Measurements from ENCODE around the gene HPCAL1.

HPCAL1 gene

GRCh38 chr2:10424051-10424450 lies 121.3 kb downstream of the HPCAL1 start:
- DNase-seq (ENCODE audit: low read depth in 2 of 2), result no peak

- DNase-seq (ENCODE audit: low read depth in 2 of 2), result no peak
These were observed 122.3 kb downstream of the HPCAL1 start for GRCh38 chr2:10424916-10425505.

GRCh38 chr2:10425699-10426098 lies 123.0 kb downstream of the HPCAL1 start:
- DNase-seq (ENCODE audit: low read depth in 2 of 2), result no peak

- no peak for DNase-seq (ENCODE audit: low read depth in 2 of 2)
These were observed 124.3 kb downstream of the HPCAL1 start for GRCh38 chr2:10426726-10427617.

- DNase-seq (ENCODE audit: low read depth in 2 of 2), result no peak
These were observed 124.9 kb downstream of the HPCAL1 start for GRCh38 chr2:10427618-10427949.

GRCh38 chr2:10428355-10428754 lies 125.7 kb downstream of the HPCAL1 start:
- DNase-seq (ENCODE audit: low read depth in 2 of 2), result no peak

GRCh38 chr2:10428924-10429323 lies 126.2 kb downstream of the HPCAL1 start:
- DNase-seq (ENCODE audit: low read depth in 2 of 2), result no peak

GRCh38 chr2:10430886-10431622 lies 128.3 kb downstream of the HPCAL1 start:
- DNase-seq (ENCODE audit: low read depth in 2 of 2), result no peak

- no peak for DNase-seq (ENCODE audit: low read depth in 2 of 2)
These were observed 129.1 kb downstream of the HPCAL1 start for GRCh38 chr2:10431797-10432196.

GRCh38 chr2:10432311-10433181 lies 129.8 kb downstream of the HPCAL1 start:
- no peak for DNase-seq (ENCODE audit: low read depth in 2 of 2)

- no peak for DNase-seq (ENCODE audit: low read depth in 2 of 2)
These were observed 130.7 kb downstream of the HPCAL1 start for GRCh38 chr2:10433264-10433946.

GRCh38 chr2:10433947-10434885 lies 131.5 kb downstream of the HPCAL1 start:
- DNase-seq (ENCODE audit: low read depth in 2 of 2), result no peak

- DNase-seq (ENCODE audit: low read depth in 2 of 2), result peak; percentile 60 to 63
These were observed 132.4 kb downstream of the HPCAL1 start for GRCh38 chr2:10434886-10435819.

GRCh38 chr2:10435820-10436204 lies 133.1 kb downstream of the HPCAL1 start:
- DNase-seq (ENCODE audit: low read depth in 2 of 2), result no peak

- DNase-seq (ENCODE audit: low read depth in 2 of 2), result no peak
These were observed 133.9 kb downstream of the HPCAL1 start for GRCh38 chr2:10436583-10437110.

GRCh38 chr2:10437806-10438205 lies 135.1 kb downstream of the HPCAL1 start:
- DNase-seq (ENCODE audit: low read depth in 2 of 2), result no peak

- no peak for DNase-seq (ENCODE audit: low read depth in 2 of 2)
These were observed 136.0 kb downstream of the HPCAL1 start for GRCh38 chr2:10438688-10439087.

- DNase-seq (ENCODE audit: low read depth in 2 of 2), result no peak
These were observed 136.6 kb downstream of the HPCAL1 start for GRCh38 chr2:10439185-10439879.
